Cardiac muscle cell (in vitro differentiated cells and primary cell): ENCODE measurements around the gene CHST11. TPM values are rescaled to one million over a fixed set of nuclear protein-coding genes. Genes with fewer than 3 reads are reported as not detected.
A peak's percentile ranks its signal among the peaks of the same experiment; 100 is the strongest.

Experiments
- DNase-seq, 2 donors: peaks; one replicate each; pipeline versions ENCODE4 v3.0.0 to v3.0.0-alpha.2; 2010 to 2017; ENCODE audit warnings: low read depth in 1 of 2, low spot score in 1 of 2
- H3K27ac ChIP-seq: fragments of 200-600 bp; sonication (generic); 2 replicates; pipeline ENCODE4 v1.5.1; 2016
- H3K27me3 ChIP-seq: fragments of 200-600 bp; sonication (generic); 2 replicates; pipeline ENCODE4 v1.6.0; 2016; ENCODE audit warnings: control low read depth
- H3K36me3 ChIP-seq: fragments of 200-600 bp; sonication (generic); 2 replicates; pipeline ENCODE4 v1.5.1; 2016; ENCODE audit warnings: control low read depth
- H3K4me1 ChIP-seq: fragments of 200-600 bp; sonication (generic); 2 replicates; pipeline ENCODE4 v1.8.1; 2017; ENCODE audit warnings: low read depth, mild to moderate bottlenecking, mixed run types
- H3K4me3 ChIP-seq: fragments of 200-600 bp; sonication (generic); 2 replicates; pipeline ENCODE4 v1.5.1; 2016; ENCODE audit warnings: mild to moderate bottlenecking
- H3K9me3 ChIP-seq: fragments of 200-600 bp; sonication (generic); 2 replicates; pipeline ENCODE4 v1.5.1; 2017; ENCODE audit warnings: low read depth, mild to moderate bottlenecking, control low read depth
- CTCF ChIP-seq: IDR thresholded peaks from 2 replicates; pipeline ENCODE4 v1.5.1; 2012; ENCODE audit warnings: low read depth, mild to moderate bottlenecking, low read length
- polyA plus RNA-seq: library from polyadenylated mRNA; unstranded; fragments of >200 nt; fragmentation: Nextera tagmentation; extraction: Ambion mirVana; gene quantifications from 2 replicates; pipeline ENCODE4 v1.2.1, GENCODE V29; 2016
- total RNA-seq: library from RNA; depleted of rRNA; stranded (reverse); fragments of >200 nt; gene quantifications from 2 replicates; pipeline ENCODE4 v1.2.3, GENCODE V29; 2016

CHST11 gene
- total and polyA plus RNA-seq, 2 experiments from 2014 or later = 24.2 to 39.8 TPM

GRCh38 chr12:104411826-104412641 lies 44.7 kb upstream of the CHST11 start:
- TF ChIP-seq CTCF = no peak
- no peaks in the 10 kb centered on the region for H3K27me3 ChIP-seq
- no peaks in the 10 kb centered on the region for H3K9me3 ChIP-seq
- H3K27ac ChIP-seq = no peak overlapping the region
- no peak overlapping the region for H3K4me3 ChIP-seq
- H3K36me3 ChIP-seq = no peaks in the 10 kb centered on the region
- peak in 1 of 2 donors; percentile 50 for DNase-seq
- peaks cover 7% of the 10 kb centered on the region for H3K4me1 ChIP-seq

GRCh38 chr12:104412681-104413080 lies 44.1 kb upstream of the CHST11 start:
- Histone ChIP-seq H3K4me3 (no peak overlapping the region), H3K27me3 (no peaks in the 10 kb centered on the region), H3K27ac (no peak overlapping the region), H3K4me1 (peaks cover 7% of the 10 kb centered on the region), H3K9me3 (no peaks in the 10 kb centered on the region), H3K36me3 (no peaks in the 10 kb centered on the region)
- TF ChIP-seq CTCF = no peak
- no peak for DNase-seq

- H3K36me3 ChIP-seq = no peaks in the 10 kb centered on the region
- no peaks in the 10 kb centered on the region for H3K9me3 ChIP-seq
- H3K4me1 ChIP-seq = peaks cover 3% of the 10 kb centered on the region
- DNase-seq = no peak
- H3K4me3 ChIP-seq = no peak overlapping the region
- no peak for TF ChIP-seq CTCF
- H3K27me3 ChIP-seq = no peaks in the 10 kb centered on the region
- H3K27ac ChIP-seq = no peak overlapping the region
Observed at GRCh38 chr12:104413330-104413729, 43.4 kb upstream of the CHST11 start.

- no peak for TF ChIP-seq CTCF
- DNase-seq = no peak
- H3K36me3 ChIP-seq = no peaks in the 10 kb centered on the region
- H3K9me3 ChIP-seq = no peaks in the 10 kb centered on the region
- no peak overlapping the region for H3K27ac ChIP-seq
- H3K4me3 ChIP-seq = no peak overlapping the region
- H3K27me3 ChIP-seq = no peaks in the 10 kb centered on the region
- no peaks in the 10 kb centered on the region for H3K4me1 ChIP-seq
Observed at GRCh38 chr12:104414581-104415341, 42.0 kb upstream of the CHST11 start.

GRCh38 chr12:104415342-104415980 lies 41.3 kb upstream of the CHST11 start:
- no peak overlapping the region for H3K27ac ChIP-seq
- H3K4me3 ChIP-seq = no peak overlapping the region
- TF ChIP-seq CTCF = no peak
- DNase-seq = no peak
- H3K4me1 ChIP-seq = no peaks in the 10 kb centered on the region
- no peaks in the 10 kb centered on the region for H3K36me3 ChIP-seq
- no peaks in the 10 kb centered on the region for H3K27me3 ChIP-seq
- H3K9me3 ChIP-seq = no peaks in the 10 kb centered on the region
